GM12878 (cell line): ENCODE results near the gene GPR148. TPM values are rescaled to one million over a fixed set of nuclear protein-coding genes. Genes with fewer than 3 reads are reported as not detected.
"Not testable (repeated sequence)": the region's sequence is repeated elsewhere in the genome, so short reads cannot be mapped to it uniquely, and the experiment has no call there.

ENCODE experiments used
- ATAC-seq: fragments of 200-7000 bp; cut with Tn5 transposase; 3 replicates; pipeline ENCODE4 v1.9.1; 2020; ENCODE audit warnings: mild to moderate bottlenecking, moderate library complexity
- BruUV-seq: library from RNA; stranded (reverse); fragments of 400-500 nt; replicated peaks from 2 replicates; lab custom pipeline; 2021; lab: Mats Ljungman, UMichigan
- CTCF ChIA-PET: fragments of 300-600 bp; sonication (Branson Sonifier 250); formaldehyde crosslinking; extraction: SDS; loops from one replicate; lab custom pipeline; 2021; ENCODE audit warnings: inconsistent platforms; lab: Yijun Ruan, JAX
- POLR2A ChIA-PET: fragments of 350-600 bp; formaldehyde crosslinking; extraction: SDS; loops from one replicate; lab custom pipeline; 2021; ENCODE audit warnings: inconsistent platforms; lab: Charles Lee
- RAD21 ChIA-PET: fragments of 300-600 bp; sonication (Branson Sonifier 250); formaldehyde crosslinking; loops from one replicate; lab custom pipeline; 2023; ENCODE audit warnings: antibody characterized with exemption; ENCODE audit not compliant: unreplicated experiment; lab: Charles Lee
- SMC1A ChIA-PET: fragments of 300-600 bp; sonication (Branson Sonifier 250); formaldehyde crosslinking; loops from one replicate; lab custom pipeline; 2023; ENCODE audit not compliant: unreplicated experiment, uncharacterized antibody; lab: Charles Lee
- DNase-seq: peaks from one replicate; pipeline ENCODE4 v3.0.0-alpha.2; 2011; ENCODE audit warnings: low read depth, low spot score
- FAIRE-seq: peaks from 3 replicates; lab custom pipeline; 2011; peaks lifted over from hg19 to GRCh38; lab: Jason Lieb, UNC
- H2AFZ ChIP-seq: 2 replicates; pipeline ENCODE4 v1.6.0; 2011; ENCODE audit warnings: low read depth, low read length, control low read depth; ENCODE audit not compliant: control insufficient read depth
- H3K27ac ChIP-seq: 2 replicates; pipeline ENCODE4 v1.5.1; 2011; ENCODE audit warnings: control low read depth; ENCODE audit not compliant: control insufficient read depth, insufficient read depth
- H3K27me3 ChIP-seq, 2 experiments: replicated peaks in 1 of 2; 2 replicates each; pipeline versions ENCODE4 v1.6.0 to v1.6.1; 2011; ENCODE audit warnings: low read length in 1 of 2; ENCODE audit not compliant: control insufficient read depth in 2 of 2, insufficient read depth in 2 of 2
- H3K36me3 ChIP-seq, 2 experiments: 2 replicates each; pipeline ENCODE4 v1.5.1; 2011; ENCODE audit warnings: low read length in 1 of 2; ENCODE audit not compliant: control insufficient read depth in 2 of 2, insufficient read depth in 2 of 2
- H3K4me1 ChIP-seq: 2 replicates; pipeline ENCODE4 v1.6.1; 2011; ENCODE audit warnings: mild to moderate bottlenecking, low read length, moderate library complexity, mixed read lengths; ENCODE audit not compliant: control insufficient read depth, insufficient read depth
- H3K4me2 ChIP-seq: 2 replicates; pipeline ENCODE4 v1.6.0; 2011; ENCODE audit warnings: control low read depth; ENCODE audit not compliant: control insufficient read depth, insufficient read depth
- H3K4me3 ChIP-seq: fragments of 200-600 bp; sonication (generic); 2 replicates; pipeline ENCODE4 v1.5.1; 2016
- H3K79me2 ChIP-seq: 2 replicates; pipeline ENCODE4 v1.6.0; 2011; ENCODE audit warnings: low read length; ENCODE audit not compliant: control insufficient read depth, insufficient read depth
- H3K9ac ChIP-seq: 2 replicates; pipeline ENCODE4 v1.8.0; 2011; ENCODE audit warnings: low read length, control low read depth, mixed read lengths; ENCODE audit not compliant: control insufficient read depth, insufficient read depth
- H3K9me3 ChIP-seq: replicated peaks from 3 replicates; pipeline ENCODE4 v1.5.1; 2011; ENCODE audit warnings: mild to moderate bottlenecking, low read length; ENCODE audit not compliant: control insufficient read depth, insufficient read depth
- H4K20me1 ChIP-seq: 2 replicates; pipeline ENCODE4 v1.6.0; 2011; ENCODE audit not compliant: control insufficient read depth, insufficient read depth
- RAD21 ChIP-seq: IDR thresholded peaks from 2 replicates; pipeline ENCODE4 v1.6.1; 2011; ENCODE audit warnings: mild to moderate bottlenecking, low read depth, low read length, moderate library complexity; ENCODE audit not compliant: insufficient read depth
- WGBS: methylation state at CpG from one replicate; pipeline ENCODE4 v1.1.6; 2016; ENCODE audit warnings: low lambda C conversion rate; ENCODE audit not compliant: insufficient replicate concordance, insufficient coverage; ENCODE audit errors: missing lambda C conversion rate; 5-methylcytosine and 5-hydroxymethylcytosine counted together
- in situ Hi-C: fragments of 300-500 bp; cut with MboI; formaldehyde crosslinking; loops from 9 replicates; pipeline ENCODE4 v1.14.3; 2018; ENCODE audit warnings: mixed read lengths
- intact Hi-C: fragments of 100-400 bp; cut with micrococcal nuclease; formaldehyde crosslinking; loops from one replicate; pipeline ENCODE4 v1.14.2; 2022; ENCODE audit not compliant: unreplicated experiment
- polyA plus RNA-seq, 11 experiments: library from polyadenylated mRNA; depleted of rRNA in 4 of 11; unstranded in 6 of 11; stranded (reverse) in 5 of 11; fragments of >200 nt; fragmentation: Nextera tagmentation in 4 of 11; fragmentation: Illumina TruSeq in 1 of 11; extraction: Ambion mirVana in 4 of 11; extraction: Trizol in 1 of 11; gene quantifications; 1 replicate in 1 of 11; 2 replicates in 10 of 11; pipeline versions ENCODE4 v1.2.1 to v1.2.3, GENCODE V29; 2011 to 2016; ENCODE audit warnings: inconsistent platforms in 2 of 11, missing spikeins in 2 of 11, low read depth in 1 of 11
- total RNA-seq, 4 experiments: library from RNA; depleted of rRNA in 3 of 4; stranded (reverse); fragments of >200 nt in 3 of 4; fragmentation: Illumina TruSeq in 1 of 4; extraction: Trizol in 1 of 4; gene quantifications; 2 replicates each; pipeline versions ENCODE4 v1.2.1 to v1.2.3, GENCODE V29; 2013 to 2021
- TF ChIP-seq, protein P1 (sequence below), 3 experiments: IDR thresholded peaks in 2 of 3; conservative IDR thresholded peaks in 1 of 3; 2 replicates each; pipeline ENCODE4 v1.5.1; 2011; ENCODE audit warnings: low read depth in 3 of 3, low read length in 3 of 3, mild to moderate bottlenecking in 3 of 3, control low read depth in 2 of 3, moderate library complexity in 2 of 3, inconsistent platforms in 1 of 3, mixed read lengths in 1 of 3; ENCODE audit not compliant: control insufficient read depth in 2 of 3, insufficient read depth in 1 of 3; ENCODE audit errors: extremely low read depth in 1 of 3

GPR148 gene
- total and polyA plus RNA-seq, 10 of the 15 experiments (the other 5 are each of a cell fraction or from before 2014, with no cell fraction given) = not detected

DNA sequence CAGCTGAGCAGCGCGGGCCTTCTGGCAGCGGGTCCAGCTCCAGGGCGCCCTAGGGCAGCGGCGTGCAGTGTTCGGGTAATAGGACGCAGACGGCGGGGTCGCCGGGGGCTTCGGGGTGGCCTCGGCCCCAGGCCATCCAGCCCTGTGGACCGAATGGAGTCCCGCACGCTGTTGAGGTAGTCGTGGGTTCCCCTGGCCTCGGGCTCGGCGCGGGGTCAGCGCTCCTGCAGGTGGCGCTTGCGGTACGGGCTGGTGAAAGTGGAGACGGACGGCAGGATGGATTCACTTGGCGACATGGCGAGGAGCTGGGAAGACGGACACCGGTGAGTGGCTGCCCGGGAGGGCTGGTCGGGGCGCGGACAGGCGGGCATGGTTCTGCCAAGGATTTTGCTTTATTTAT is 35.4 kb upstream of the GPR148 start:
- H3K9me3 ChIP-seq, H3K4me3 ChIP-seq, POLR2A ChIA-PET, H3K27me3 ChIP-seq, SMC1A ChIA-PET, H3K27ac ChIP-seq, RAD21 ChIA-PET, H2AFZ ChIP-seq, H4K20me1 ChIP-seq, H3K36me3 ChIP-seq, FAIRE-seq, H3K4me1 ChIP-seq, in situ Hi-C loops, H3K4me2 ChIP-seq, CTCF ChIA-PET, DNase-seq, BruUV-seq, intact Hi-C loops, H3K9ac ChIP-seq, H3K79me2 ChIP-seq: not testable (repeated sequence)
- peak; percentile 57 for ATAC-seq
- 13% methylated on average over 28 of the region's 37 CpGs for WGBS
- 0 out of 2 replicates have a peak, but pooled peaks have one; percentile 9 for TF ChIP-seq RAD21
- TF ChIP-seq, protein P1, sequence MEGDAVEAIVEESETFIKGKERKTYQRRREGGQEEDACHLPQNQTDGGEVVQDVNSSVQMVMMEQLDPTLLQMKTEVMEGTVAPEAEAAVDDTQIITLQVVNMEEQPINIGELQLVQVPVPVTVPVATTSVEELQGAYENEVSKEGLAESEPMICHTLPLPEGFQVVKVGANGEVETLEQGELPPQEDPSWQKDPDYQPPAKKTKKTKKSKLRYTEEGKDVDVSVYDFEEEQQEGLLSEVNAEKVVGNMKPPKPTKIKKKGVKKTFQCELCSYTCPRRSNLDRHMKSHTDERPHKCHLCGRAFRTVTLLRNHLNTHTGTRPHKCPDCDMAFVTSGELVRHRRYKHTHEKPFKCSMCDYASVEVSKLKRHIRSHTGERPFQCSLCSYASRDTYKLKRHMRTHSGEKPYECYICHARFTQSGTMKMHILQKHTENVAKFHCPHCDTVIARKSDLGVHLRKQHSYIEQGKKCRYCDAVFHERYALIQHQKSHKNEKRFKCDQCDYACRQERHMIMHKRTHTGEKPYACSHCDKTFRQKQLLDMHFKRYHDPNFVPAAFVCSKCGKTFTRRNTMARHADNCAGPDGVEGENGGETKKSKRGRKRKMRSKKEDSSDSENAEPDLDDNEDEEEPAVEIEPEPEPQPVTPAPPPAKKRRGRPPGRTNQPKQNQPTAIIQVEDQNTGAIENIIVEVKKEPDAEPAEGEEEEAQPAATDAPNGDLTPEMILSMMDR (IDR thresholded peaks at IDR 0.05 in 2 of 3, conservative IDR thresholded peaks at IDR 0.05 in 1 of 3; ENCODE audit: control insufficient read depth in 2 of 3, extremely low read depth in 1 of 3, insufficient read depth in 1 of 3, low read depth in 3 of 3, low read length in 3 of 3) = peak in 2 of 3 experiments; percentile 6 to 25; a peak in 1 of 6 replicates

DNA sequence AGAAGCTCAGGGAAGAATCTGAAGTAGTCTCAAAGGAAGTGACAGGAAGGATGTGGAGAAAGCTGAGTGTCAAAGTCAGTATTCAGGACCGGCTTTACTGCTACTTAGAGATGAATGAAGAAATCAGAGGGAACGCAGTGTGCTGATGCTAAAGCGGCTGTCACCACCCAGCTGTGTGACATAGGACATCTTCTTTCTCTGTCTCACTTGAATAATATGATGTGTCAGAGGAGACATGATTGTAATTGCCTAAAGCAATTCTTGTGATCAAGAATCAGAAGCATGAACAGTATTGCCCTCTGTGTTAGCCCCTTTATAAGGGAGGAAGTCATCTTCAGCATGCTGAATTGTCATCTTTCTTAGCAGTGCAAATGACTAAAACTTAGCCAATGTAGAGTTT is 25.6 kb upstream of the GPR148 start:
- FAIRE-seq = not testable (repeated sequence)

DNA sequence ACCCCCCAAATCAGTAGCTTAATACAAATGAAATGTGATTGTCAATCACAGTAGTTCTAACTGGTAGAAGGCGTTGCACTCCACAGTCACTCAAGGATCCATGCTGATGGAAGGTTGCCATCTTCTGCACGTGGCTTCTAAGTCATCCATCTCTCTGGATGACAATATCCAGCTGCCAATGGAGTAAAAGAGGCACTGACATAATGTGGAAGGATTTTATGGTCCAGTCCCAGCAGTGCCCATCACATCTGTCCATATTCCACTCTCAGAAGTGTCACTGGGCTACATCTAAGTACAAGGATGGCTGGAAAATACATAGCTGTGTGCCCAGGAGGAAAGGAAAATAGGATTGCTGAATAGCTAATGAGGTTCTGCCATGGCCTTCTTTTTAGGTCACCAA is 14.1 kb upstream of the GPR148 start:
- H3K79me2 ChIP-seq, POLR2A ChIA-PET, RAD21 ChIA-PET, H4K20me1 ChIP-seq, DNase-seq, intact Hi-C loops, FAIRE-seq, H3K4me1 ChIP-seq, H3K27me3 ChIP-seq, BruUV-seq, H3K9ac ChIP-seq, in situ Hi-C loops, CTCF ChIA-PET, H2AFZ ChIP-seq, H3K9me3 ChIP-seq, ATAC-seq, H3K4me2 ChIP-seq, H3K4me3 ChIP-seq, SMC1A ChIA-PET, H3K27ac ChIP-seq, H3K36me3 ChIP-seq: not testable (repeated sequence)
- no CpG with 5 or more reads among the region's 2 CpGs for WGBS

More for the DNA sequence above, 25.6 kb upstream of the GPR148 start:
- H3K9me3 ChIP-seq, RAD21 ChIA-PET, H3K79me2 ChIP-seq, H3K27ac ChIP-seq, H4K20me1 ChIP-seq, H3K4me2 ChIP-seq, in situ Hi-C loops, H2AFZ ChIP-seq, H3K9ac ChIP-seq, H3K36me3 ChIP-seq, ATAC-seq, SMC1A ChIA-PET, intact Hi-C loops, H3K4me1 ChIP-seq, BruUV-seq, DNase-seq, POLR2A ChIA-PET, CTCF ChIA-PET, H3K4me3 ChIP-seq, H3K27me3 ChIP-seq: not testable (repeated sequence)
- WGBS = 25% methylated on average over 3 of the region's 3 CpGs
